ENCODE measurements around the gene PALLD.
"Not testable (repeated sequence)": the region's sequence is repeated elsewhere in the genome, so short reads cannot be mapped to it uniquely, and the experiment has no call there.

The PALLD gene

DNA sequence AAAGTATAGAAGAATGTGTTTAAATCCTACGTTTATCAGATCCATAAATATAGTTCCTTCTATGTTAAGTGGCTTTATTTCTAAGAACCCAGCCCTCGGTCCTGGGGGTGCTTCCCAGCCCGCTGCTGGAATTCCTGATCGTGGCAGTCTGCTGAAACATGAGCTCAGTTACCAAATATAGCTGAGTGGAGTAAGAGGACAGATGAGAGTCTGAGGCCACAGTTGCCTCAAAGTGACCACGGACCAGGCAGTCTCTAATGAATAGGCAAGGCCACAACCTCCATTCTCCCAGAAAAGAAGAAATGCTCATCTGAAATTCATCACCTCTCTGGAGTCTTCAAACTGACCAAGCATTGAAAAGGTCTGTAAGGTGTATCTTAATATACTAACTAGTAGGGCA is at the start of gene PALLD:
Gene PALLD (plus strand): TSS at position 219 of the 400 bp plus-strand sequence.
- DNase-seq (ENCODE audit: low read depth): no peak

DNA sequence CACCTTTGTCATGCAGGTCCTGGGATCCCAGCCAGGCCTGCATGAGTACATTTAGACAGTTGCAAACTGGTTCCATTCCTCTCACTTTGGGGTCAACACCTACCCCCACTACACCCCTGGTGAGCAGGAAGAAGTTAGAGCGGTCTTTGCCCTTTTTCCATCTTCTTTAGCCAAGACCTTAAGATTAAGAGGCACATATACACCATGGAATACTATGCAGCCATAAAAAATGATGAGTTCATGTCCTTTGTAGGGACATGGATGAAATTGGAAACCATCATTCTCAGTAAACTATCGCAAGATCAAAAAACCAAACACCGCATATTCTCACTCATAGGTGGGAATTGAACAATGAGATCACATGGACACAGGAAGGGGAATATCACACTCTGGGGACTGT is 47.8 kb upstream of the PALLD start:
- DNase-seq (ENCODE audit: low read depth): not testable (repeated sequence)

DNA sequence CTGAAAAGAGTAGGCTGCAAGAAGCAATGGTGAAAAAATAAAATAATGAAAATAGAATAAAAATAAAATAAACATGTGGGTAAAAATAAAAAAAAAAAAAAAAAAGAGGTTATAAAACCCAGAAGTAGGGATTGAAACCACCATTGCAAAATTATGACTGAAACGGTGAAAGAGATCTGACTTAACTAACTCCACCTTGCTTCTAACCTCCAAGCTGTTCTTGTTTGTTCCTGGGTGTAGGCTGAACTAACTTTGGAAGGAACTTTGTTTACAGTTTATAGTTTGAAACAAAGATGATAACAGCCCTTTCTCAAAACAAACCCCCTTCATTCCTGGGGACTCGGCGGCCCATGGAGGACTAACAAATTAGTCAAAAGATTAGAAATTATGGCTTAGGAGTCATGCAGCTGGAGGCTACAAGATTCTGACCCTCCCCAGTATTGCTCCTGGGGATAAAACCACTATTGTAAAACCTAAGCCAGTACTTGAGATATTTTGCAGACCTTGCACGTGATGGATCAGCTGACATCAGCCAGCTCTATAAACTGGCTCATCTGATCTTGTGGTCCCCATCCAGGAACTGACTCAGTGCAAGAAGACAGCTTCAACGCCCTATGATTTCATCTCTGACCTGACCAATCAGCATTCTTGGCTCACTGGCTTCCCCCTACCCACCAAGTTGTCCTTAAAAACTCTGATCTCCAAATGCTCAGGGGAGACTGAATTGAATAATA is 47.0 kb upstream of the PALLD start:
- no peak for DNase-seq (ENCODE audit: low read depth)

DNA sequence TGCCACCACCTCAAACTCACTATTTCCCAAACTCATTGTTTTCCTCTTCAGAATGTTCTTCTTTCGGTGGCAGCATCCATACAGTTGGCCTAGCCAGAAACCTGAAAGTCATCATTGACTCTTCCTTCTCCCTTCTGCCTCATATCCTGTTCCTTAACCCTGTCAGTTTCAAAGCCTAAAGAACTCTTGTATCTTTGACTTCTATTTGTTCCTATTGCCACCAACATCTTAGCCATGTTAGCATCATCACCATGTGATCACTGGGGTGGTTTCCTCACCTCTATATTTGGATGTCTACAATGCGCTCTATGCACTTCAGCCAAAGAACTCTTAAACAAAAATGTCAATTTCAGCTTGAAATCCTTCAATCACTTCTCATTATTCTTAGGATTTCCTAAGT is 45.5 kb upstream of the PALLD start:
- DNase-seq (ENCODE audit: low read depth): no peak

DNA sequence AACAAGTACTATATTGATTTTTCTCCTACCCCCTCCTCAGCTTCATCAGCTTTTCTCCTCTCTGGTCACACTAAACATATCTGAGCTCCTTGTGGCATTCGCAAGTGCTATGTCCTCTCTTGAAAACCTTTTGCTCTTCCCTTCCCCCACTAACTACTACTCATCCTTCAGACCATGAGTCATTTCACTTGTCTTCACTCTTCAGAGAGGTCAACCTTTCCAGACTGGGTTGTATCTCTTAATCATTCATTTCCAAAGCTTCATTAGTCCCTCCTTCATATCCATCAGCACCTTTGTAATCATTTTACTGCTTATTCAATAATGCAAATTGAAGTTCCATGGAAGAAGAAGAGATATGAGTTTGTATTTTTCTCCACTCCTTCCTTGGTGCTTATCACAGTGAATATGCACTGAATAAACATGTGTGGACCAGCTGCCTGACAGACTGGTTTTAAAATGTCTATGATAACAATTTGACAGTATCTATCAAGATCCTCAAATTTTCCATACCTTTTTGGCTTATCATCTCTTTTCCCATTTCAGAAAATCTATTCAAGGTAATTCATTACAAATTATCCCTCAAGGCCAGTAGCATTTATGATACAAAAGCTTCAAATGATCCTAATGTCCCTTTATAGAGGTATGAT is 45.0 kb upstream of the PALLD start:
- DNase-seq (ENCODE audit: low read depth): no peak

DNA sequence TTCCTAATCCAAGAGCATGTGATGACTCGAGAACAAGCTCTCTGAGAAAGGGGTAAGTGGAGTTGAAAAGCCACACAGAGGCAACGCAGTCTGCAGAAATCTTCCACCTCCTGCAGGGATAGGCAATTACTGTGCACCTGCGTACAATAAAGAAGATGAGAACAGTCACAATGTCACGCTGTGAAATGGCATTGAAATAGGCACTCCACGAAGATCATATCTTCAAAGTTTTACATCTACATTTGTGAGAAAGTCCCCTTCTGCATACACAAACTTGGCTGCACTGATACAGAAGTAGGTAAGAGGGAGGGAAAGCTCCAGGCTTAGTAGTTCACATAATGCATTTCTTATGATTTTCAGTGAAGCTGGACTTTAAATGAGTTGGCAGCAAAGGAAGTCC is 43.7 kb upstream of the PALLD start:
- no peak for DNase-seq (ENCODE audit: low read depth)

DNA sequence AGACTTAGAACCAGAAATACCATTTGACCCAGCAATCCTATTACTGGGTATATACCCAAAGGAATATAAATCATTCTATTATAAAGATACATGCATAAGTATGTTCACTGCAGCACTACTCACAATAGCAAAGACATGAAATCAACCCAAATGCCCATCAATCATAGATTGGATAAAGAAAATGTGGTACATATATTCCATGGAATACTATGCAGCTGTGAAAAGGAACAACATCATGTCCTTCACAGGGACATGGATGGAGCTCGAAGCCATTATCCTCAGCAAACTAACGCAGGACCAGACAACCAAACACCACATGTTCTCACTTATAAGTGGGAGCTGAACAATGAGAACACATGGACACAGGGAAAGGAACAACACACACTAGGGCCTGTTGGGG is 38.6 kb upstream of the PALLD start:
- DNase-seq (ENCODE audit: low read depth): not testable (repeated sequence)

DNA sequence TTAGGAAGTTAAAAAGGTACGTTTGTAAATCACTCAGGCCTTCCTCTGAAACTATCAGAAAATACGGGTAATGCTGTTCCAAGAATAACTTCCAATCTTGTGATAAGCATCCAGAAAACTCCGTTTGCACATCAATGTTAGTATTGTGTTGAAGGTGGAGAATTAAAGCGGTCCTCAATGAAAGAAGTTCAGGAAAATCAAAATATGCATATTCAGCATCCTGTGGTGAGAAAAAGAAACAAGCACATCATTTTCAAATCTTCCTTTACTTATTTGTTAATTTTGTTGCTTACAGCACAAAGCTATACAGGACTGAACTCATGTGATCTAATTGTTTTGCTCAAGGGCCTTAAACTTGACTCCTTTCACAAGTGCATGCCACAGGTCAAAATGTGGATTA is 35.0 kb upstream of the PALLD start:
- no peak for DNase-seq (ENCODE audit: low read depth)

DNA sequence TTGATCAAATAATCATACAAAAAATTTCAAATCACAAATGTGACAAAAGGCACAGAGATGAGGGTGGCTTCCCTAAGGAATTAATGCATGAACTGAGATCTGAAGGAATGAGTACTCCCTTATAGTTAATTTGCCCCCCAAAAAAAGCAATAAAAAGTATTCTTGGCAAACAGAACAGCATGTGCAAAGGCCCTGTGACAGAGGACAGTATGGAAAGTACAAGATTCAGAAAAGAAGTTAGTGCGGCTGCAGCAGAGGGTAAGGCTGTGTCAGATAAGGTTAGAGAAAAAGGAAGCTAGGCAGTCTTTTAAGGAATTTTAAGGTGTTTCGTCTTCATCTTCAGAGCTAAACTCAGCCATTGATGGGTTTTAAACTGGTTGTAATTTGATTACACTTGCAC is 23.9 kb upstream of the PALLD start:
- DNase-seq (ENCODE audit: low read depth): no peak

DNA sequence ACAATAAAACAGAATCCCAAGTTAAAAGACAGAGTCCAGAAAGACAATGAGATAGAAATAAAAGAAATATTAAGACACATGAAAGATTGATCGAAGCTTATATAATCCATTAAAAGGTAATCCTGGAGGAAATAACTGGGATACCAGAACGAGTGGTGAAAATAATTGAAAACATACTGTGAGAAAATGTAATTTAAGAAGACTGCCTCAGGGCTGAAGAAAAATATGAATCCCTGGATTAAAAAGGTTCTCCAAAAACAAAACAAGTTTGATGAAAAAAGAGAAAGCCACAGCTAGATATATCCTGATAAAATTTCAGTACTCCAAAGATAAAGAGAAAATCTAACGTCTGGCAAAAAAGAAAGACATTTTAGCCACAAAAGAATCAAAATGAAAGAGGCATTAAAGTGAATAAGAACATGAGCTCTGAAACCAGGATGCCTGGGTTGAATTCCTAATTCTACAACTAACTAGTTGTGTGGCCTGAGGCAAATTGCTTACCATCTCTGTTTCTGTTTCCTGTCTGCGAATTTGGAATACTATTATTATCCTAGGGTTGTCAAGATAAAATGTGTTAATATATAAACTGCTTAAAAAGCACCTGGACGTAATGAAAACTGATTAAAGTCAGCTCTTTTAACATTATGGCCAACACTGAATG is 22.1 kb upstream of the PALLD start:
- no peak for DNase-seq (ENCODE audit: low read depth)

DNA sequence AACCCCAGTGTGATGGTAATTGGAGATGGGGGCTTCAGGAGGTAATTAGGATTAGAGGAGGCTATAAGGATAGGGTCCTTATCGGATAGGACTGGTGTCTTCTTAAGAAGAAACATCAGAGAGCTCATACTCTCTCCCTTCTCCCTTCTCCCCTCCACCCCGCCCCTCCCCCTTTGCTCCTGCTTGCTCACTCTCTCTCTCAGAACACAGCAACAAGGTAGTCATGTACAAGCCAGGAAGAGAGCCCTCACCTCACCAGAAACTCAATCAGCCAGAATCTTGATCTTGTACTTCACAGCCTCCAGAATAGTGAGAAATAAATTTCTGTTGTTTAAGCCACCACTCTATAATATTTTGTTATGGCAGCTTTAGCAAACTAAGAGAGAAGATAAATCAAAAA is 21.1 kb upstream of the PALLD start:
- no peak for DNase-seq (ENCODE audit: low read depth)

DNA sequence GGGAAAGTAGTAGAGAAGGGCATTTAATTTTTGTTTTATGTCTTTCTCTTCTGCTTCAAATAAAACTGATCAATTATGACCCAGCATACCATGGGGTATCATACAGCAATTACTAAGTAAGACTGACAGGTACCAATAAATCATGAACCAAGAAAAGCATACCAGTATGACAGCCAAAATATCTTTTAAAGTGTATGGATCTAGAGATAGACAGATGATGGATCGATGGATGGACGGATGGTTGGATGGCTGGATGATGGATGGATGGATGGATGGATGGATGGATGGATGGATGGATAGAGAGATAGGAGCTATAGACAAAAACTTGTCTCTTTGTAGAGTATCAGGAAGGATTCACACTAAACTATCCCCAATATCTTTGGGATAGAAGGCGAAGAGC is 18.0 kb upstream of the PALLD start:
- DNase-seq (ENCODE audit: low read depth): no peak

DNA sequence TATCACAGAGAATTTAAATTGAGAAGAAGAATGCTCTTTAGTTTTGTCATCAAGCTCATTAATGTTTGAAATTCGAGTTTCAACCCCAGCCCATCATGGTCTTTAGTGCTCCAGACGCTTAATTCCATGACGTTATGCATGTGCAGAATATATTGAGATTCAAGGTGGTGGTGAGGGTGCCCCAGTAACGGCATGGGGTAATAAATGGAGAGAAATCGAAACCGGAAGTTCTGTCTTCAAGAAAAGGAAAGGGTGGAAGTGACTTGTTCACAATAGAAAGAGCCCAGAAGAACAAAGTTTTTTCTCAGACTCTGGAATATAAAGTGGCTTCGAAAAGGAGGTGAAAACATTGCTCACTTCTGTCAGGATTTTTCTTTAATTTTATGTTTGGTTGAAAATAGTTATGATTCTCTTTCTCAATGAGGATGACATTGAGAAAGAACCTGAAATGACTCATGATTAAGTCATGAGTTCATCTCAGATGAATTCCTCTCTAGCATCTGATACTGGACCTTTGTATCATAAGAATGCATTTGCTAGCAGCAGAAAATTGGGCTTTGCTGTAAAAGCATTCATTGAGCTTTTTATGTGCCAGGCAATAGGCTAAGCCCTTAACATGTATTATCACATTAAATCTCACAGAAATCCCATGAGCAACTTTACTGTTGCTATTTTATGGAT is 15.8 kb upstream of the PALLD start:
- no peak for DNase-seq (ENCODE audit: low read depth)

DNA sequence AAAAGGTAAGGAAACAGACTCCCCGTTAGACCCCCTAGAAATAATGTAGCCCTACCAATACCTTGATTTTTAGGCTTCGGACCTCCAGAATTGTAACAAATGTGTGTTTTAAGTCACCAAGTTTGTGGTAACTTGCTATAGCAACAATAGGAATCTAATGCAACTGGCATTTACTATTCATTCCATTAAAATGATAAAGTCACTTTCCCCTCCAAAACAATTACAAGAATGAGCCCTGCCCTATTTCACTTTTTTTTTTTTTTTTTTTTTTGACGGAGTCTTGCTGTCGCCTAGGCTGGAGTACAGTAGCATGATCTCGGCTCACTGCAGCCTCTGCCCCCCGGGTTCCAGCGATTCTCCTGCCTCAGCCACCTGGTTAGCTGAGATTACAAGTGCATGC is 13.0 kb upstream of the PALLD start:
- DNase-seq (ENCODE audit: low read depth): no peak

DNA sequence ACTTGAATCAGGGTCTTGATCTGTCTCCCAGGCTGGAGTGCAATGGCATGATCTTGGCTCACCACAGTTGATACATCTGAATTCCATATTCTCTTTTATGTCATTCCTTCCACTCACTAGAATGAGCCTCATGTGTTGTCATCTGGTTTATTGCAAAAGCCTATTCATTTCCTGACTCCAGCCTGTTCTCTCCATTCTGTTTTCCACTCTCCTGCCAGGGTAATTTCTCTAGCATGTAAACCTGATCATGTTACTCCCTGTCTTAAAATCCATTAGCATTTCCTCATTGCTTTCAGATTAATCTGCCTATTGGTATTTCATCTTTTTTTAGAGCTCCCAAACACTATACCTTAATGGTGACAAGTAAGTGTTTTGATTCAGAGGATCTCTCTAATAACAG is 12.2 kb upstream of the PALLD start:
- DNase-seq (ENCODE audit: low read depth): no peak

DNA sequence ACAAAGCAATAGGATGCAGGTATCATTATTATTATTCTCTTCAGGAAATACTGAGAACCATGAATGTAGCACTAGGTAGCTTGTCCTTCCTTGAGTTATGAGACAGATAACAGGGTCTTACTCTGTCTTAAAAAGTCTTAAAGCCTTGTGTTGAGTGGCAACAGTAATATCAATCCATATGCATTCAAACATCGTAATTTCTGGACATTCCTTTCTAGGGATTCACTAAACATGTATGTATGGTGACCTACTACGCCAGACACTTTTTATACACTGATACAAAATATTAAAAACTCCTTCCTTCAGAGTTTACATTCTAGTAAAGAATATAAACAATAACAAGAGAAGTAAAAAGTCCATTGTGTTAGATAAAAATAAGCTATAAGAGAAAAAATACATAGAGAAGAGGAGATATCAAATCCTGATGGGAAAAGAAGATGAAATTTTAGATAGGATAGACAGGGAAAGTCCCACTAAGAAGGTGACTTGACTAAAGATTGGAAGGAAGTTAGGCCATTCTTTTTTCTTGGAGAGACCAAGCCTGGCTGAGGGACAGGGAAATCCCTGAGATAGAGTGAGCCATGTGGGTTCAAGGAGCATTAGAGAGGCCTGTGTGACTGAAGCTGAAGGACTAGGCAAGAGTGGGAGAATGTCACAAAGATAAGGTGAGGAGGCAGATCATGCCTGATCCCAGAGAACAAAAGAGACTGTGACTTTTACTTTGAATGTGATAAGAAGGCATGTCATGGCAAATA is 11.5 kb upstream of the PALLD start:
- no peak for DNase-seq (ENCODE audit: low read depth)

DNA sequence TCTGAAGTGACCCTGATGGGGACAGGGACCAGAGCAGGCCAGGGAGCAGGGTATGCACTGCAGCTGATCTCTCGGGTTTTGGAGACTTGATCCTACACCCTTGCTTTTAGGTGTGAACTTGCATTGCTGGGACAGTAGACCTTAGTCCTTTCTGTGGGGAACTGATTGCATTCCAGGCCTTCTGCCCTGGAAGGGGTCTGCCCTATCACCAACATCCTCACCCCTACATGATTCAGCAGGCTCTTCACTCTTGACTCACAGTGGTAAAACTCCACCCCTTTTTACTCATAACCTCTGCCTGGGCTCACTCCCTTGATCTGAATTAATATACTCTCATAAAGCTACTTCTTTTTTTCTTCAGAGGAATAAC is 10.0 kb upstream of the PALLD start:
- no peak for DNase-seq (ENCODE audit: low read depth)

DNA sequence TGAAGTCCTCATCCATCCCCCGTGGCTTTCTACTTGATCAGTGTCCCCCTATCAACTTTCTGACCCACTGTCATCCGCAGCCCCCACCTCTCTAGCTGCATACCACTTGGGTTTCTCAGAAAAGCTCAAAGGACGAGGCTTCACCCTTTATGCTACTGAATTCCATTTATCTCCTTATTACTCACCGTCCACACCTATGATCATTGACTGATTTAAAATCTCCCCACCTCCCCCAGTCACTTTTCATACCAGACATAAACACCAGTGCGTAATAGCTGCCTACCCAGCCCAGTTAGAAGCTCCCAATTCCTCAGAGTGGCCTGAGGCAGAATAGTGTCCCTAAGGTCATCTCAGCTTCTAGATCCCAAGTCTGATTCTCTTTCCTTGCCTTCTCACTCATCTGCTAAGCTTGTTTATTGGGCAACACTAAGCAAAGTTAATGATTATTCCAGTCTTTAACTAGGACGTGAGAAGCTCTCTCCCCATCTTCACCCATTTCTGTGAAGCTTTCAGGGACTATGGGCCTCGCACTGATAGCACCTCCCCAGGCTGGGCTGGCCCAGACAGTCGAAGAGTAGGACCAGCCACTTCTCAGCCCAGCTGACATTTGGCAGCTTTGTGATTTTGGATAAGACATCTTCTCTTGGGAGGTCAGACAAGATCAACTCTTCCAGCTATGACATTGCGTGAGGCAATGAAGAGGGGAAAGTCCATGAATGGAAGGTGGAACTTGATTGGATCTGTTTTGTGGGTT is 9.4 kb upstream of the PALLD start:
- DNase-seq (ENCODE audit: low read depth): no peak

DNA sequence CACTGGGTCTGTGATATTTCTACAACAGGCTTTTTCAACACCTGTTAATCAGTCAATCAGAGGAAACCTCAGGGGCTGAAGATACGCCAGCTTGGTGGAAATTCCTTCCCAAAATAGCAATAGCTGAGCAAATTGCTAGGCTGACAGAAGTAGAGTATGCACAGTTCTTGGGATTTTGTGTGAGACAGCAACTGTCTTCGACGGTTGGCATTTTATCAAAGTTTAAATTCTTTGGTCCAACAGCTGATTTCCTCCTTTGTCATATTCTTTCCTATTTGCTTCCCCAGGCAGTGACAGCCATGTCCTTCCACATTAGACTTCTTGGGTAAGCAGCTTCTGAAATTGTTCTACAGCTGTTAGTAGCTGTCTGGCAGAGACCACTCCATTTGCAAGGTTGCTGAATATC is 8.0 kb upstream of the PALLD start:
- no peak for DNase-seq (ENCODE audit: low read depth)

DNA sequence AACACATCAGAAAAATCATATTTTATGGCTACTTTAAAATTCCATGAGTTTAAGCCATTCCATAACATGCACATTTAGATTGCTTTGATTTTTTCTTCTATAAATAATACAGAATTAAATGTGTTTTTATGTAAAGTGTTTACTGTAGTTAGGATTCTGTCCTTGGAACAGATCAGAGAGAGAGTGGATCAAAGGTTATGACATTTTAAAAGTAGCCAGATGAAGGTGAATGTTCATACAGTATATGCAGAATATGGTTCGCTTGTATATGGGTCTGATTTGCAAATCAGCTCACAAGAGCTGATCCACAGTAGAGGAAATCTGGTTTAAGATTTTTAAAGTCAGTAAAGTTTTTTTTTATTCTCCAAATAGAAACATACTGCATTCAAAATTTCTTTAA is 7.2 kb upstream of the PALLD start:
- no peak for DNase-seq (ENCODE audit: low read depth)

DNA sequence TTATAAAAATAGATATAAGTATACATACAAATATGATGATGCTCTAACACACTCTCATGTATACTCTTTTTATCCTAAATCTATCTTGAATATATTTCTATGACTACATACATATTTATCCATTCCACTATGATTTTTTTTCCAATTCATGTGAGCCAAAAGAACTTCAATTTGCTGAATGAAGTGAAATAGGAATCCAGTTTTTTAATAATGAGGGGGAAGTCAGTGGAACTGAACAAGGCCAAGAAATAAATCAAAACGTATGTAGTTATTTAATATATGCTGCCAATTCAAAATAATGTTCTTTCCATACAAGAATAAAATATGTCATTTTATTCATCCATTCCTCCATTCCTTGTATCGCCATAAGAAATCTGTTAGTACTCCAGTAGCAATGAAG is 6.1 kb upstream of the PALLD start:
- DNase-seq (ENCODE audit: low read depth): no peak

DNA sequence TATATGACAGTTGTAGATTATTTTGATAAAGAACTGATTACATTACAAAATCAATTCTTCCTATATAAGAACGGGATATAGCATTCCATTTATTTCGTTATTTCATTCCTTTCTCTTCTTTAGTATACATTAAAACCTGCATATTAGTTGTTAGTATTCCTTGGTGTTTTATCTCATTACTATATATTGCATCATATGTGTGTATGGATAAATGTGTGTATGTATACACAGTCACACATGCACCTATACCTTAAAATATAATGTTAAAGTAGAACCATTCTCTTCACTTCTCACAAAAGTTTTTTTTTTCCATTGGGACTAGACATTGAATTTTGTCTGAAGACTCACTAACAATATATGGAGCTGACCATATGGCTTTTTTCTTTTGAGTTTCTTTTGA is 5.3 kb upstream of the PALLD start:
- DNase-seq (ENCODE audit: low read depth): no peak

Measured in stimulated activated CD8-positive, alpha-beta memory T cell treated with anti-CD3 and anti-CD28 coated beads, Interleukin-4, amount 100 ng/mL, for 24 hours (primary cell).